Panc1 (cell line): Measurements from ENCODE around the gene NDUFAF3. TPM values are rescaled to one million over a fixed set of nuclear protein-coding genes. Genes with fewer than 3 reads are reported as not detected.

Experiments
- ATAC-seq: fragments of 200-7000 bp; cut with Tn5 transposase; 2 replicates; pipeline ENCODE4 v1.9.1; 2020; ENCODE audit warnings: mild to moderate bottlenecking, moderate library complexity
- BruUV-seq: library from RNA; stranded (reverse); fragments of 400-500 nt; replicated peaks from 2 replicates; lab custom pipeline; 2021; lab: Mats Ljungman, UMichigan
- CTCF ChIA-PET: fragments of 300-600 bp; sonication (Branson Sonifier 250); formaldehyde crosslinking; loops from one replicate; lab custom pipeline; 2022; ENCODE audit warnings: antibody characterized with exemption; lab: Charles Lee
- POLR2A ChIA-PET: fragments of 300-600 bp; sonication (Branson Sonifier 250); formaldehyde crosslinking; loops from one replicate; lab custom pipeline; 2022; ENCODE audit warnings: antibody characterized with exemption; lab: Charles Lee
- DNase-seq: peaks from one replicate; pipeline ENCODE4 v3.0.0-alpha.2; 2010; ENCODE audit warnings: low read depth, low spot score
- H3K27ac ChIP-seq: 2 replicates; pipeline ENCODE4 v1.5.1; 2011; ENCODE audit warnings: mild to moderate bottlenecking, low read length, inconsistent platforms
- H3K27me3 ChIP-seq: fragments of 200-500 bp; sonication (Bioruptor generic); 2 replicates; pipeline ENCODE4 v1.6.0; 2014; ENCODE audit warnings: low read length, inconsistent platforms; ENCODE audit not compliant: control insufficient read depth, insufficient read depth
- H3K36me3 ChIP-seq: fragments of 200-500 bp; sonication (Bioruptor generic); 2 replicates; pipeline ENCODE4 v1.5.1; 2014; ENCODE audit warnings: inconsistent platforms, mild to moderate bottlenecking, low read length, moderate library complexity; ENCODE audit not compliant: control insufficient read depth, insufficient read depth
- H3K4me1 ChIP-seq: 2 replicates; pipeline ENCODE4 v1.5.1; 2011; ENCODE audit warnings: inconsistent platforms, mild to moderate bottlenecking, low read length, moderate library complexity; ENCODE audit not compliant: control insufficient read depth, insufficient read depth
- H3K4me3 ChIP-seq, 2 experiments: 2 replicates each; pipeline ENCODE4 v1.5.1; 2011 to 2012; ENCODE audit warnings: low read depth in 2 of 2, low read length in 2 of 2, mild to moderate bottlenecking in 2 of 2, inconsistent platforms in 1 of 2, moderate library complexity in 1 of 2
- H3K9me3 ChIP-seq: fragments of 200-500 bp; sonication (Bioruptor generic); 2 replicates; pipeline ENCODE4 v1.5.1; 2014; ENCODE audit warnings: low read depth, mild to moderate bottlenecking, inconsistent platforms, low read length, moderate library complexity; ENCODE audit not compliant: control insufficient read depth, insufficient read depth
- CTCF ChIP-seq: fragments of 450-650 bp; IDR thresholded peaks from 2 replicates; pipeline ENCODE4 v1.5.1; 2017; ENCODE audit warnings: mild to moderate bottlenecking
- POLR2AphosphoS5 ChIP-seq: IDR thresholded peaks from 2 replicates; pipeline ENCODE4 v1.6.1; 2012; ENCODE audit warnings: mild to moderate bottlenecking, low read depth, low read length, moderate library complexity
- REST ChIP-seq, 2 experiments: IDR thresholded peaks; 2 replicates each; pipeline ENCODE4 v1.6.1; 2011 to 2012; ENCODE audit warnings: low read depth in 2 of 2, control low read depth in 1 of 2, low read length in 1 of 2, mild to moderate bottlenecking in 1 of 2, moderate library complexity in 1 of 2; ENCODE audit not compliant: insufficient read depth in 1 of 2
- SIN3A ChIP-seq: IDR thresholded peaks from 2 replicates; pipeline ENCODE4 v1.6.1; 2012; ENCODE audit warnings: low read depth, mild to moderate bottlenecking, low read length, moderate library complexity, borderline replicate concordance; ENCODE audit not compliant: insufficient read depth
- TCF7L2 ChIP-seq: IDR thresholded peaks from 2 replicates; pipeline ENCODE4 v1.6.1; 2011; ENCODE audit warnings: mild to moderate bottlenecking, low read depth, low read length, inconsistent platforms
- in situ Hi-C: cut with HindIII; loops from 2 replicates; pipeline ENCODE4 v1.10.0; 2016; ENCODE audit warnings: low sequenced_read_pairs, low pct_unique_long_range_greater_than_20kb
- intact Hi-C: fragments of 100-400 bp; cut with micrococcal nuclease; formaldehyde crosslinking; loops from one replicate; pipeline ENCODE4 v1.10.0; 2022; ENCODE audit not compliant: unreplicated experiment
- total RNA-seq: library from RNA; stranded (reverse); gene quantifications from one replicate; pipeline ENCODE4 v1.2.1, GENCODE V29; 2021; ENCODE audit not compliant: unreplicated experiment

NDUFAF3 gene
- total RNA-seq, 1 experiment from 2014 or later = 101 TPM

DNA sequence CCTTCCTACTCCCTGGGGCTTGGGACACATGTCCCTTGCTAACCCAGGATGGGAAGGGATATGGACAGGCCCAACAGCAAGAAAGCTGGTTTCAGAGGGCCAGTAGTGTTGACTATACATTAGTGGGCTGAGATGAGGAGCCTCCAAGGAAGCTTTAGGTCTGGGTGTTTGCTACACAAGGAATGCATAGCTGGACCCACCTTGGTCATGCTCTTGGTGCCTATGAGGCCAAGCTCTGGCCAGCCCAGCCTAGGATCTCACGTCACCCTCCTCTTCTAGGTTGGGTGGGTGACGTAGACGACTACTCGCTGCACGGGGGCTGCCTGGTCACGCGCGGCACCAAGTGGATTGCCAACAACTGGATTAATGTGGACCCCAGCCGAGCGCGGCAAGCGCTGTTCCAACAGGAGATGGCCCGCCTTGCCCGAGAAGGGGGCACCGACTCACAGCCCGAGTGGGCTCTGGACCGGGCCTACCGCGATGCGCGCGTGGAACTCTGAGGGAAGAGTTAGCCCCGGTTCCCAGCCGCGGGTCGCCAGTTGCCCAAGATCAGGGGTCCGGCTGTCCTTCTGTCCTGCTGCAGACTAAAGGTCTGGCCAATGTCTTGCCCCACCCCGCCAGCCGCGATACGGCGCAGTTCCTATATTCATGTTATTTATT lies 15.4 kb upstream of the NDUFAF3 start:
- CTCF ChIA-PET = interaction anchor here (0.6 to 2.7 kb wide), 3 partner anchors 9 to 18 kb away, joined by 3 to 19 read pairs (median 5); no protein-coding TSS in a partner anchor
- POLR2A ChIA-PET = interaction anchor here (0.6 to 1.2 kb wide), 6 partner anchors 10 to 114 kb away, joined by 3 to 9 read pairs (median 4); partner anchors contain the start of genes QRICH1 and USP19

More for the DNA sequence above, 15.4 kb upstream of the NDUFAF3 start:
- no peaks in the 10 kb centered on the region for H3K9me3 ChIP-seq
- DNase-seq (no peak), ATAC-seq (peak; percentile 14; the same call in 1 of the 2 replicates)
- no peak for TF ChIP-seq CTCF
- no peak for TF ChIP-seq REST (IDR thresholded peaks at IDR 0.05; ENCODE audit: insufficient read depth in 1 of 2, low read depth in 2 of 2, low read length in 1 of 2)
- TF ChIP-seq TCF7L2 = no peak; the same call in 1 of the 2 replicates
- TF ChIP-seq POLR2AphosphoS5 = no peak
- no peak for TF ChIP-seq SIN3A
- in situ Hi-C loops = no loop called here
- H3K36me3 ChIP-seq = no peaks in the 10 kb centered on the region
- H3K4me1 ChIP-seq = peaks cover 13% of the 10 kb centered on the region
- H3K27ac ChIP-seq = peak overlapping the region; percentile 93
- H3K27me3 ChIP-seq = no peaks in the 10 kb centered on the region
- H3K4me3 ChIP-seq = peak overlapping the region; percentile 82 to 85
- BruUV-seq = no TSS peak
- intact Hi-C loops = no loop called here
